AG04450 (cell line): ENCODE measurements around the gene HOXD8. TPM values are rescaled to one million over a fixed set of nuclear protein-coding genes. Genes with fewer than 3 reads are reported as not detected.

Experiments used
- CTCF ChIA-PET: fragments of 300-600, 350-600 bp; formaldehyde crosslinking; extraction: SDS; loops from one replicate; lab custom pipeline; 2022; ENCODE audit warnings: antibody characterized with exemption, inconsistent platforms; lab: Charles Lee
- POLR2A ChIA-PET: fragments of 350-600 bp; formaldehyde crosslinking; extraction: SDS; loops from one replicate; lab custom pipeline; 2021; ENCODE audit warnings: antibody characterized with exemption, inconsistent platforms; lab: Yijun Ruan, JAX
- DNase-seq: peaks from one replicate; pipeline ENCODE4 v3.0.0-alpha.2; 2011; ENCODE audit warnings: low read depth, low spot score
- H3K27ac ChIP-seq: one replicate; pipeline ENCODE4 v1.5.1; 2012; ENCODE audit warnings: low read depth, low read length, control low read depth
- H3K27me3 ChIP-seq: one replicate; pipeline ENCODE4 v1.6.0; 2012; ENCODE audit warnings: low read length; ENCODE audit not compliant: control insufficient read depth, insufficient read depth
- H3K4me3 ChIP-seq: 2 replicates; pipeline ENCODE4 v1.5.1; 2011; ENCODE audit warnings: mild to moderate bottlenecking, low read depth, low read length, control low read depth
- H3K9me3 ChIP-seq: 2 replicates; pipeline ENCODE4 v1.5.1; 2012; ENCODE audit warnings: low read length; ENCODE audit not compliant: control insufficient read depth, insufficient read depth
- CTCF ChIP-seq: IDR thresholded peaks from 2 replicates; pipeline ENCODE4 v1.5.1; 2011; ENCODE audit warnings: low read depth, low read length, control low read depth, inconsistent platforms
- polyA plus RNA-seq: library from polyadenylated mRNA; depleted of rRNA; stranded (reverse); fragments of >200 nt; gene quantifications from 2 replicates; pipeline ENCODE4 v1.2.3, GENCODE V29; 2011

The HOXD8 gene
- polyA plus RNA-seq, 1 experiment = not detected

GRCh38 chr2:176114120-176114929 lies 15.2 kb upstream of the HOXD8 start:
- TF ChIP-seq CTCF = no peak
- Histone ChIP-seq H3K27ac (no peak overlapping the region), H3K4me3 (no peak overlapping the region), H3K27me3 (peaks cover 97% of the 10 kb centered on the region), H3K9me3 (peaks cover 24% of the 10 kb centered on the region; the same call in 1 of the 2 replicates)
- ChIA-PET CTCF (interaction anchor here (0.8 to 1.0 kb wide), 5 partner anchors 12 to 1030 kb away, joined by 3 read pairs; no protein-coding TSS in a partner anchor), POLR2A (no interaction called here)
- DNase-seq = no peak

- ChIA-PET CTCF (interaction anchor here (0.8 to 0.9 kb wide), 2 partner anchors 12 to 537 kb away, joined by 3 read pairs; no protein-coding TSS in a partner anchor), POLR2A (no interaction called here)
- no peak for TF ChIP-seq CTCF
- Histone ChIP-seq H3K4me3 (no peak overlapping the region), H3K27ac (no peak overlapping the region), H3K9me3 (peaks cover 24% of the 10 kb centered on the region; the same call in 1 of the 2 replicates), H3K27me3 (peaks cover 97% of the 10 kb centered on the region)
- no peak for DNase-seq
Observed at GRCh38 chr2:176114930-176115625, 14.4 kb upstream of the HOXD8 start.

GRCh38 chr2:176115883-176116813 lies 13.4 kb upstream of the HOXD8 start, which contains the start of gene HOXD10:
TSS of gene HOXD10 (plus strand) at chr2:176116778. CDS start at chr2:176116834, 56 bp downstream.
- Histone ChIP-seq H3K4me3 (no peak within 1 kb of the TSS), H3K27ac (no peak within 1 kb of the TSS), H3K9me3 (peaks cover 24% of the 10 kb centered on the region), H3K27me3 (peaks cover 97% of the 10 kb centered on the region)
- no peak for DNase-seq
- no peak for TF ChIP-seq CTCF
- ChIA-PET POLR2A (no interaction called here), CTCF (interaction anchor here (1.0 kb wide), 1 partner anchor 11 kb away, joined by 3 read pairs; no protein-coding TSS in a partner anchor)

- Histone ChIP-seq H3K4me3 (no peak overlapping the region), H3K27me3 (peaks cover 98% of the 10 kb centered on the region), H3K27ac (no peak overlapping the region), H3K9me3 (peaks cover 29% of the 10 kb centered on the region)
- ChIA-PET POLR2A (no interaction called here), CTCF (interaction anchor here (0.6 kb wide), 1 partner anchor 23 kb away, joined by 3 read pairs; no protein-coding TSS in a partner anchor)
- DNase-seq = no peak
- no peak for TF ChIP-seq CTCF
Observed at GRCh38 chr2:176117162-176117822, 12.2 kb upstream of the HOXD8 start.
